ENCODE results near the gene TPCN2. TPM values are rescaled to one million over a fixed set of nuclear protein-coding genes. Genes with fewer than 3 reads are reported as not detected.

Gene TPCN2
- polyA plus RNA-seq, 1 donor from 2014 or later = 14.2 TPM

DNA sequence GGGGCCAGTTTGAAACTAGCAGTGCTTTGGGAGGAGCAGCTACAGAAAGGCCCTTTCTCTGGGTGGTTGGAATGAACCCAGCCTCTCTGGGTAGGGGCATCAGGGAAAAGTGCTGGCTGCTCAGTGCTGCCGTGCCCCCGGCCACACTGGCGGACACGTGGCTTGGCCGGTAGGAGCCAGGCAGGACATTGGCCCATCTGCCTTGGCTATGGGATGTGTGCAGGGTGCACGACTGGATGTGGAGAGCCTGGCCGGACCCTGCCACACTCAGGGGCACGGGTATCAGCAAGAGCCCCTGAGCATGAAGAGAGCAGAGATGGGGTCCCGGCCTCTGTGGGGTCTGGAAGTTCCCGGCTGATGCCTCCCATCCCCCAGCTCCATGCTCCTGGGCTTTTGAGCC is 46.6 kb downstream of the TPCN2 start:
- TF ChIP-seq TAF1 (IDR thresholded peaks at IDR 0.05; ENCODE audit: low read depth) = no peak
- TF ChIP-seq EP300 (conservative IDR thresholded peaks at IDR 0.05; ENCODE audit: poor library complexity, severe bottlenecking) = no peak
- TF ChIP-seq RAD21 (conservative IDR thresholded peaks at IDR 0.05) = no peak
- TF ChIP-seq, protein P1, sequence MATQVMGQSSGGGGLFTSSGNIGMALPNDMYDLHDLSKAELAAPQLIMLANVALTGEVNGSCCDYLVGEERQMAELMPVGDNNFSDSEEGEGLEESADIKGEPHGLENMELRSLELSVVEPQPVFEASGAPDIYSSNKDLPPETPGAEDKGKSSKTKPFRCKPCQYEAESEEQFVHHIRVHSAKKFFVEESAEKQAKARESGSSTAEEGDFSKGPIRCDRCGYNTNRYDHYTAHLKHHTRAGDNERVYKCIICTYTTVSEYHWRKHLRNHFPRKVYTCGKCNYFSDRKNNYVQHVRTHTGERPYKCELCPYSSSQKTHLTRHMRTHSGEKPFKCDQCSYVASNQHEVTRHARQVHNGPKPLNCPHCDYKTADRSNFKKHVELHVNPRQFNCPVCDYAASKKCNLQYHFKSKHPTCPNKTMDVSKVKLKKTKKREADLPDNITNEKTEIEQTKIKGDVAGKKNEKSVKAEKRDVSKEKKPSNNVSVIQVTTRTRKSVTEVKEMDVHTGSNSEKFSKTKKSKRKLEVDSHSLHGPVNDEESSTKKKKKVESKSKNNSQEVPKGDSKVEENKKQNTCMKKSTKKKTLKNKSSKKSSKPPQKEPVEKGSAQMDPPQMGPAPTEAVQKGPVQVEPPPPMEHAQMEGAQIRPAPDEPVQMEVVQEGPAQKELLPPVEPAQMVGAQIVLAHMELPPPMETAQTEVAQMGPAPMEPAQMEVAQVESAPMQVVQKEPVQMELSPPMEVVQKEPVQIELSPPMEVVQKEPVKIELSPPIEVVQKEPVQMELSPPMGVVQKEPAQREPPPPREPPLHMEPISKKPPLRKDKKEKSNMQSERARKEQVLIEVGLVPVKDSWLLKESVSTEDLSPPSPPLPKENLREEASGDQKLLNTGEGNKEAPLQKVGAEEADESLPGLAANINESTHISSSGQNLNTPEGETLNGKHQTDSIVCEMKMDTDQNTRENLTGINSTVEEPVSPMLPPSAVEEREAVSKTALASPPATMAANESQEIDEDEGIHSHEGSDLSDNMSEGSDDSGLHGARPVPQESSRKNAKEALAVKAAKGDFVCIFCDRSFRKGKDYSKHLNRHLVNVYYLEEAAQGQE (IDR thresholded peaks at IDR 0.05; ENCODE audit: borderline replicate concordance) = no peak
- TF ChIP-seq, protein P2, sequence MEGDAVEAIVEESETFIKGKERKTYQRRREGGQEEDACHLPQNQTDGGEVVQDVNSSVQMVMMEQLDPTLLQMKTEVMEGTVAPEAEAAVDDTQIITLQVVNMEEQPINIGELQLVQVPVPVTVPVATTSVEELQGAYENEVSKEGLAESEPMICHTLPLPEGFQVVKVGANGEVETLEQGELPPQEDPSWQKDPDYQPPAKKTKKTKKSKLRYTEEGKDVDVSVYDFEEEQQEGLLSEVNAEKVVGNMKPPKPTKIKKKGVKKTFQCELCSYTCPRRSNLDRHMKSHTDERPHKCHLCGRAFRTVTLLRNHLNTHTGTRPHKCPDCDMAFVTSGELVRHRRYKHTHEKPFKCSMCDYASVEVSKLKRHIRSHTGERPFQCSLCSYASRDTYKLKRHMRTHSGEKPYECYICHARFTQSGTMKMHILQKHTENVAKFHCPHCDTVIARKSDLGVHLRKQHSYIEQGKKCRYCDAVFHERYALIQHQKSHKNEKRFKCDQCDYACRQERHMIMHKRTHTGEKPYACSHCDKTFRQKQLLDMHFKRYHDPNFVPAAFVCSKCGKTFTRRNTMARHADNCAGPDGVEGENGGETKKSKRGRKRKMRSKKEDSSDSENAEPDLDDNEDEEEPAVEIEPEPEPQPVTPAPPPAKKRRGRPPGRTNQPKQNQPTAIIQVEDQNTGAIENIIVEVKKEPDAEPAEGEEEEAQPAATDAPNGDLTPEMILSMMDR (IDR thresholded peaks at IDR 0.05; ENCODE audit: poor library complexity, severe bottlenecking) = no peak
- no peak for TF ChIP-seq SMC3 (conservative IDR thresholded peaks at IDR 0.05; ENCODE audit: poor library complexity)
- no peak for TF ChIP-seq MXI1 (conservative IDR thresholded peaks at IDR 0.05; ENCODE audit: poor library complexity, severe bottlenecking)
- TF ChIP-seq EZH2 (IDR thresholded peaks at IDR 0.05; ENCODE audit: borderline replicate concordance, insufficient read depth, low read length, poor library complexity, severe bottlenecking) = no peak
- no peak for TF ChIP-seq POLR2AphosphoS5 (IDR thresholded peaks at IDR 0.05)
- Histone ChIP-seq H4K20me1 (ENCODE audit: insufficient read depth) (no peaks in the 10 kb centered on the region), H3F3A (ENCODE audit: insufficient read depth, low read length, poor library complexity, severe bottlenecking) (no peaks in the 10 kb centered on the region), H2AFZ (ENCODE audit: low read depth, low read length) (no peak overlapping the region), H3K9ac (ENCODE audit: low read length) (no peak overlapping the region), H3K79me2 (replicated peaks; ENCODE audit: insufficient read depth, low read length) (no peaks in the 10 kb centered on the region), H3K4me2 (ENCODE audit: low read length) (no peak overlapping the region), H3K36me3 (ENCODE audit: insufficient read depth, low read length) (peaks cover 4% of the 10 kb centered on the region), H3K27me3 (ENCODE audit: insufficient read depth, low read depth, low read length) (no peaks in the 10 kb centered on the region), H3K9me3 (ENCODE audit: low read length) (no peaks in the 10 kb centered on the region), H3K27ac (ENCODE audit: low read length) (no peak overlapping the region), H3K4me3 (ENCODE audit: low read length) (no peak overlapping the region), H3K9me2 (ENCODE audit: insufficient read depth, low read length) (no peaks in the 10 kb centered on the region)

DNA sequence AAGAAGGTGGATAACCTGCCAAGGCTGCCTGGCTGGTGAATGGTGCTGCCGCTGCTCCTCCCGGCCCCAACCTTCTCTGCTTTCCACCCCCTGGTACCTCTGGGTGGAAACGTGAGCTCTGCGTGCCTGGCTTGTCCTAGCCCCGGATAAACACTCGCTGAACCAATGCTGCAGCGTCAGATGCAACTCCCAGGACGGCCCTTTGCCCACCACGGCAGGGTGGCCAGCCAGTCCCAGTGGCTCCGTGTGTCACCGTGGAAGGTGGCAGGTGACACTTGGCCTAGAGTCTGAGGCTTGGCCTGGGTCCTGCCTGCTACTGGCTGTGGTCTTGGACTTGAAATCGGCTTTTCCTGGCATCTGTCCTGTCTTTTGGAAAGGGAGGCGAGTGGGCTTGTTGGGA is 47.7 kb downstream of the TPCN2 start:
- Histone ChIP-seq H3K9ac (ENCODE audit: low read length) (no peak overlapping the region), H3K9me2 (ENCODE audit: insufficient read depth, low read length) (no peaks in the 10 kb centered on the region), H4K20me1 (ENCODE audit: insufficient read depth) (no peaks in the 10 kb centered on the region), H3K79me2 (replicated peaks; ENCODE audit: insufficient read depth, low read length) (no peaks in the 10 kb centered on the region), H3K9me3 (ENCODE audit: low read length) (no peaks in the 10 kb centered on the region), H3K27me3 (ENCODE audit: insufficient read depth, low read depth, low read length) (no peaks in the 10 kb centered on the region), H2AFZ (ENCODE audit: low read depth, low read length) (no peak overlapping the region), H3K4me2 (ENCODE audit: low read length) (no peak overlapping the region), H3K36me3 (ENCODE audit: insufficient read depth, low read length) (peaks cover 4% of the 10 kb centered on the region), H3K27ac (ENCODE audit: low read length) (no peak overlapping the region), H3F3A (ENCODE audit: insufficient read depth, low read length, poor library complexity, severe bottlenecking) (no peaks in the 10 kb centered on the region), H3K4me3 (ENCODE audit: low read length) (no peak overlapping the region)
- TF ChIP-seq POLR2AphosphoS5 (IDR thresholded peaks at IDR 0.05) (no peak), SMC3 (conservative IDR thresholded peaks at IDR 0.05; ENCODE audit: poor library complexity) (no peak), EP300 (conservative IDR thresholded peaks at IDR 0.05; ENCODE audit: poor library complexity, severe bottlenecking) (no peak), EZH2 (IDR thresholded peaks at IDR 0.05; ENCODE audit: borderline replicate concordance, insufficient read depth, low read length, poor library complexity, severe bottlenecking) (no peak), TAF1 (IDR thresholded peaks at IDR 0.05; ENCODE audit: low read depth) (no peak), MXI1 (conservative IDR thresholded peaks at IDR 0.05; ENCODE audit: poor library complexity, severe bottlenecking) (no peak), RAD21 (conservative IDR thresholded peaks at IDR 0.05) (no peak)
- TF ChIP-seq, protein P2 (IDR thresholded peaks at IDR 0.05; ENCODE audit: poor library complexity, severe bottlenecking) = no peak
- TF ChIP-seq, protein P1 (IDR thresholded peaks at IDR 0.05; ENCODE audit: borderline replicate concordance) = no peak

All from neural cell (in vitro differentiated cells).